GM12892 (cell line): Measurements from ENCODE around the gene ANKRD31.

Source experiments
- POLR2A ChIP-seq: IDR thresholded peaks from 2 replicates; pipeline ENCODE4 v1.6.1; 2011; ENCODE audit warnings: low read depth, low read length, control low read depth
- POLR2AphosphoS5 ChIP-seq: IDR thresholded peaks from 2 replicates; pipeline ENCODE4 v1.6.1; 2011; ENCODE audit warnings: low read depth, low read length, control low read depth

DNA sequence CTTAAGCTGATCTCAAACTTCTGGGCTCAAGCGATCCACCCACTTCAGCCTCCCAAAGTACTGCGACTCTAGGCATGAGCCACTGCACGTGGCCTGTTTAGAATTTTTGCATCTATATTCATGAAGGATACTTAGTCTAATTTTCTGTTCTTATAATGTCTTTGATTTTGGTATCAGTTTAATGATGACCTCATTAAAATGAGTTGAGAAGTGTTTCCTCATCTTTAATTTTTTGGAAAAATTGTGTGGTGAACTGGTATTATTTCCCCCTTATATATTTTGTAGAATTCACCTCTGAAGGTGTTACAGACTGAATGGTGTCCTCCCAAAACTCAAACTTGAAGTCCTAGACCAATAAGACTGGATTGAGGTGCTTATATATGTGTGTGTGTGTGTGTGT, 46.5 kb downstream of the ANKRD31 start:
- TF ChIP-seq POLR2A (no peak), POLR2AphosphoS5 (no peak)
